ENCODE measurements around the gene IKZF1. TPM values are rescaled to one million over a fixed set of nuclear protein-coding genes. Genes with fewer than 3 reads are reported as not detected.

IKZF1 gene
- total RNA-seq, 3 donors from 2014 or later, result 14.2 to 21.4 (median 21.3) TPM

- Histone ChIP-seq H3K4me1 (no peaks in the 10 kb centered on the region), H3K9me3 (no peaks in the 10 kb centered on the region), H3K27ac (no peak overlapping the region), H3K36me3 (no peaks in the 10 kb centered on the region), H3K27me3 (peaks cover 0 to 5% of the 10 kb centered on the region in 2 donors), H3K4me3 (no peak overlapping the region)
- intact Hi-C loops (cut with DNase I; ENCODE audit: low total_unique reads), result loop anchor here (5.0 kb wide), 1 partner anchor 1207 kb away; no protein-coding TSS in a partner anchor
- DNase-seq (ENCODE audit: low spot score in 2 of 2), result no peak
- TF ChIP-seq CTCF (IDR thresholded peaks at IDR 0.05) (no peak), POLR2AphosphoS5 (IDR thresholded peaks at IDR 0.05) (no peak), POLR2A (IDR thresholded peaks at IDR 0.05) (no peak)
Measured at GRCh38 chr7:50409856-50410745, 105.6 kb downstream of the IKZF1 start.

- Histone ChIP-seq H3K27me3 (no peaks in the 10 kb centered on the region), H3K27ac (no peak overlapping the region), H3K9me3 (no peaks in the 10 kb centered on the region), H3K36me3 (no peaks in the 10 kb centered on the region), H3K4me1 (no peaks in the 10 kb centered on the region), H3K4me3 (no peak overlapping the region)
- no peak for TF ChIP-seq POLR2A (IDR thresholded peaks at IDR 0.05)
- no peak for TF ChIP-seq POLR2AphosphoS5 (IDR thresholded peaks at IDR 0.05)
- TF ChIP-seq CTCF (IDR thresholded peaks at IDR 0.05), result no peak
- no peak for DNase-seq (ENCODE audit: low spot score in 2 of 2)
- intact Hi-C loops (cut with DNase I; ENCODE audit: low total_unique reads), result loop anchor here (5.0 kb wide), 1 partner anchor 1206 kb away; no protein-coding TSS in a partner anchor
Measured at GRCh38 chr7:50411332-50411731, 106.8 kb downstream of the IKZF1 start.

- Histone ChIP-seq H3K36me3 (no peaks in the 10 kb centered on the region), H3K4me1 (no peaks in the 10 kb centered on the region), H3K9me3 (no peaks in the 10 kb centered on the region), H3K27ac (no peak overlapping the region), H3K4me3 (no peak overlapping the region), H3K27me3 (no peaks in the 10 kb centered on the region)
- intact Hi-C loops (cut with DNase I; ENCODE audit: low total_unique reads), result loop anchor here (5.0 kb wide), 1 partner anchor 1204 kb away; no protein-coding TSS in a partner anchor
- no peak for DNase-seq (ENCODE audit: low spot score in 2 of 2)
- TF ChIP-seq CTCF (IDR thresholded peaks at IDR 0.05), result no peak
- TF ChIP-seq POLR2A (IDR thresholded peaks at IDR 0.05), result no peak
- TF ChIP-seq POLR2AphosphoS5 (IDR thresholded peaks at IDR 0.05), result no peak
Measured at GRCh38 chr7:50412973-50413372, 108.5 kb downstream of the IKZF1 start.

- Histone ChIP-seq H3K27ac (no peak overlapping the region), H3K4me1 (no peaks in the 10 kb centered on the region), H3K4me3 (no peak overlapping the region), H3K9me3 (no peaks in the 10 kb centered on the region), H3K36me3 (no peaks in the 10 kb centered on the region), H3K27me3 (no peaks in the 10 kb centered on the region)
- TF ChIP-seq POLR2AphosphoS5 (IDR thresholded peaks at IDR 0.05), result no peak
- TF ChIP-seq POLR2A (IDR thresholded peaks at IDR 0.05), result no peak
- no peak for TF ChIP-seq CTCF (IDR thresholded peaks at IDR 0.05)
- DNase-seq (ENCODE audit: low spot score in 2 of 2), result no peak
- intact Hi-C loops (cut with DNase I; ENCODE audit: low total_unique reads), result loop anchor here (5.0 kb wide), 1 partner anchor 1204 kb away; no protein-coding TSS in a partner anchor
Measured at GRCh38 chr7:50413561-50413960, 109.0 kb downstream of the IKZF1 start.

- H3K9me3 ChIP-seq, result no peaks in the 10 kb centered on the region
- no peaks in the 10 kb centered on the region for H3K36me3 ChIP-seq
- TF ChIP-seq POLR2AphosphoS5 (IDR thresholded peaks at IDR 0.05), result no peak
- no peak for TF ChIP-seq CTCF (IDR thresholded peaks at IDR 0.05)
- no peak for TF ChIP-seq POLR2A (IDR thresholded peaks at IDR 0.05)
- H3K27me3 ChIP-seq, result no peaks in the 10 kb centered on the region
- no peak for DNase-seq (ENCODE audit: low spot score in 2 of 2)
- H3K4me1 ChIP-seq, result no peaks in the 10 kb centered on the region
- no peak overlapping the region for H3K27ac ChIP-seq
- intact Hi-C loops (cut with DNase I; ENCODE audit: low total_unique reads), result loop anchor here (2.0 kb wide), 1 partner anchor 13 kb away; no protein-coding TSS in a partner anchor
- no peak overlapping the region for H3K4me3 ChIP-seq
Measured at GRCh38 chr7:50415844-50416364, 111.4 kb downstream of the IKZF1 start.
